IMR-90 (cell line): ENCODE data around the gene DUSP28.

ENCODE experiments used
- BHLHE40 ChIP-seq: fragments of 150-350 bp; IDR thresholded peaks from 2 replicates; pipeline ENCODE4 v1.6.1; 2016; ENCODE audit warnings: mild to moderate bottlenecking, low read depth, low read length
- CEBPB ChIP-seq: IDR thresholded peaks from 2 replicates; pipeline ENCODE4 v1.6.1; 2012; ENCODE audit warnings: low read depth, low read length, improper control_type of control experiment
- ELK1 ChIP-seq: fragments of 150-350 bp; IDR thresholded peaks from 2 replicates; pipeline ENCODE4 v1.6.1; 2016; ENCODE audit warnings: low read depth, mild to moderate bottlenecking, low read length, moderate library complexity, borderline replicate concordance
- FOS ChIP-seq: fragments of 150-350 bp; IDR thresholded peaks from 2 replicates; pipeline ENCODE4 v1.6.1; 2016; ENCODE audit warnings: low read depth, low read length
- MAFK ChIP-seq: IDR thresholded peaks from 2 replicates; pipeline ENCODE4 v1.6.1; 2012; ENCODE audit warnings: low read depth, low read length, improper control_type of control experiment
- MXI1 ChIP-seq: IDR thresholded peaks from 2 replicates; pipeline ENCODE4 v1.6.1; 2012; ENCODE audit warnings: low read depth, mild to moderate bottlenecking, low read length, moderate library complexity, borderline replicate concordance
- NFE2L2 ChIP-seq: fragments of 150-350 bp; IDR thresholded peaks from 2 replicates; pipeline ENCODE4 v1.6.1; 2016; ENCODE audit warnings: low read depth, mild to moderate bottlenecking, low read length
- POLR2A ChIP-seq: IDR thresholded peaks from 2 replicates; pipeline ENCODE4 v1.6.1; 2012; ENCODE audit warnings: mild to moderate bottlenecking, low read depth, low read length
- RAD21 ChIP-seq: IDR thresholded peaks from 2 replicates; pipeline ENCODE4 v1.6.1; 2012; ENCODE audit warnings: low read length, improper control_type of control experiment
- RCOR1 ChIP-seq: IDR thresholded peaks from 2 replicates; pipeline ENCODE4 v1.6.1; 2012; ENCODE audit warnings: mild to moderate bottlenecking, low read length, improper control_type of control experiment; ENCODE audit not compliant: insufficient replicate concordance
- RFX5 ChIP-seq: IDR thresholded peaks from 2 replicates; pipeline ENCODE4 v1.8.0; 2012; ENCODE audit warnings: low read depth, mild to moderate bottlenecking, low read length, moderate library complexity
- SMC3 ChIP-seq: fragments of 150-350 bp; IDR thresholded peaks from 2 replicates; pipeline ENCODE4 v1.6.1; 2016; ENCODE audit warnings: low read depth, mild to moderate bottlenecking, antibody characterized with exemption, low read length, moderate library complexity
- USF2 ChIP-seq: fragments of 150-350 bp; IDR thresholded peaks from 2 replicates; pipeline ENCODE4 v1.6.1; 2017; ENCODE audit warnings: mild to moderate bottlenecking, antibody characterized with exemption, low read length, low read depth
- TF ChIP-seq, protein P1 (sequence below): conservative IDR thresholded peaks from 2 replicates; pipeline ENCODE4 v1.5.1; 2012; ENCODE audit warnings: mild to moderate bottlenecking, low read depth, low read length, improper control_type of control experiment

GRCh38 chr2:240591784-240592183, 31.6 kb downstream of the DUSP28 start:
- TF ChIP-seq FOS (no peak), NFE2L2 (no peak), SMC3 (no peak), RFX5 (no peak), RAD21 (no peak), ELK1 (no peak), POLR2A (no peak), CEBPB (no peak), MAFK (no peak), RCOR1 (no peak), BHLHE40 (no peak), MXI1 (no peak), USF2 (no peak)
- TF ChIP-seq, protein P1, sequence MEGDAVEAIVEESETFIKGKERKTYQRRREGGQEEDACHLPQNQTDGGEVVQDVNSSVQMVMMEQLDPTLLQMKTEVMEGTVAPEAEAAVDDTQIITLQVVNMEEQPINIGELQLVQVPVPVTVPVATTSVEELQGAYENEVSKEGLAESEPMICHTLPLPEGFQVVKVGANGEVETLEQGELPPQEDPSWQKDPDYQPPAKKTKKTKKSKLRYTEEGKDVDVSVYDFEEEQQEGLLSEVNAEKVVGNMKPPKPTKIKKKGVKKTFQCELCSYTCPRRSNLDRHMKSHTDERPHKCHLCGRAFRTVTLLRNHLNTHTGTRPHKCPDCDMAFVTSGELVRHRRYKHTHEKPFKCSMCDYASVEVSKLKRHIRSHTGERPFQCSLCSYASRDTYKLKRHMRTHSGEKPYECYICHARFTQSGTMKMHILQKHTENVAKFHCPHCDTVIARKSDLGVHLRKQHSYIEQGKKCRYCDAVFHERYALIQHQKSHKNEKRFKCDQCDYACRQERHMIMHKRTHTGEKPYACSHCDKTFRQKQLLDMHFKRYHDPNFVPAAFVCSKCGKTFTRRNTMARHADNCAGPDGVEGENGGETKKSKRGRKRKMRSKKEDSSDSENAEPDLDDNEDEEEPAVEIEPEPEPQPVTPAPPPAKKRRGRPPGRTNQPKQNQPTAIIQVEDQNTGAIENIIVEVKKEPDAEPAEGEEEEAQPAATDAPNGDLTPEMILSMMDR: no peak
